GM12801 (cell line): Measurements from ENCODE around the gene PPM1D.

Experiments
- TF ChIP-seq, protein P1 (sequence below): IDR thresholded peaks from one replicate; pipeline ENCODE4 v1.5.1; 2011; ENCODE audit warnings: control low read depth; ENCODE audit not compliant: insufficient read length; ENCODE audit errors: extremely low read depth

Gene PPM1D

GRCh38 chr17:60631119-60631518 lies 31.1 kb downstream of the PPM1D start:
- TF ChIP-seq, protein P1, sequence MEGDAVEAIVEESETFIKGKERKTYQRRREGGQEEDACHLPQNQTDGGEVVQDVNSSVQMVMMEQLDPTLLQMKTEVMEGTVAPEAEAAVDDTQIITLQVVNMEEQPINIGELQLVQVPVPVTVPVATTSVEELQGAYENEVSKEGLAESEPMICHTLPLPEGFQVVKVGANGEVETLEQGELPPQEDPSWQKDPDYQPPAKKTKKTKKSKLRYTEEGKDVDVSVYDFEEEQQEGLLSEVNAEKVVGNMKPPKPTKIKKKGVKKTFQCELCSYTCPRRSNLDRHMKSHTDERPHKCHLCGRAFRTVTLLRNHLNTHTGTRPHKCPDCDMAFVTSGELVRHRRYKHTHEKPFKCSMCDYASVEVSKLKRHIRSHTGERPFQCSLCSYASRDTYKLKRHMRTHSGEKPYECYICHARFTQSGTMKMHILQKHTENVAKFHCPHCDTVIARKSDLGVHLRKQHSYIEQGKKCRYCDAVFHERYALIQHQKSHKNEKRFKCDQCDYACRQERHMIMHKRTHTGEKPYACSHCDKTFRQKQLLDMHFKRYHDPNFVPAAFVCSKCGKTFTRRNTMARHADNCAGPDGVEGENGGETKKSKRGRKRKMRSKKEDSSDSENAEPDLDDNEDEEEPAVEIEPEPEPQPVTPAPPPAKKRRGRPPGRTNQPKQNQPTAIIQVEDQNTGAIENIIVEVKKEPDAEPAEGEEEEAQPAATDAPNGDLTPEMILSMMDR: no peak

- TF ChIP-seq, protein P1: no peak
Observed at GRCh38 chr17:60637683-60638082, 37.7 kb downstream of the PPM1D start.

- TF ChIP-seq, protein P1: no peak
Observed at GRCh38 chr17:60639019-60639330, 39.0 kb downstream of the PPM1D start.

DNA sequence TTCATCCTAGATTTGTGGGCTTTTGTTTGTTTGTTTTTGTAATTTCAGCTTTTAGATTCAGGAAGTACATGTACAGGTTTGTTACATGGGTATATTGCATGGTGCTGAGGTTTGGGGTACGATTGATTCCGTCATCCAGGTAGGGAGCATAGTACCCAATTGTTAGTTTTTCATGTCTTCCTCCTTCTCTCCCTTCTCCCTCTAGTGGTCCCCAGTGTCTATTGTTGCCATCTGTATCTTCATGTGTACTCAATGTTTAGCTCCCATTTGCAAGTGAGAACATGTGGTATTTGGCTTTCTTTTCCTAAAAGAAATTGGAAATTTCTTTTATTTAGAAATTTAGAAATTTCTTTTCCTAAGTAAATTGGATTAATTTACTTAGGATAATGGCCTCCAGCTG lies 40.5 kb downstream of the PPM1D start:
- TF ChIP-seq, protein P1: no peak

GRCh38 chr17:60641126-60641525 lies 41.1 kb downstream of the PPM1D start:
- TF ChIP-seq, protein P1: no peak

- TF ChIP-seq, protein P1: no peak
Observed at GRCh38 chr17:60641810-60642220, 41.8 kb downstream of the PPM1D start.

DNA sequence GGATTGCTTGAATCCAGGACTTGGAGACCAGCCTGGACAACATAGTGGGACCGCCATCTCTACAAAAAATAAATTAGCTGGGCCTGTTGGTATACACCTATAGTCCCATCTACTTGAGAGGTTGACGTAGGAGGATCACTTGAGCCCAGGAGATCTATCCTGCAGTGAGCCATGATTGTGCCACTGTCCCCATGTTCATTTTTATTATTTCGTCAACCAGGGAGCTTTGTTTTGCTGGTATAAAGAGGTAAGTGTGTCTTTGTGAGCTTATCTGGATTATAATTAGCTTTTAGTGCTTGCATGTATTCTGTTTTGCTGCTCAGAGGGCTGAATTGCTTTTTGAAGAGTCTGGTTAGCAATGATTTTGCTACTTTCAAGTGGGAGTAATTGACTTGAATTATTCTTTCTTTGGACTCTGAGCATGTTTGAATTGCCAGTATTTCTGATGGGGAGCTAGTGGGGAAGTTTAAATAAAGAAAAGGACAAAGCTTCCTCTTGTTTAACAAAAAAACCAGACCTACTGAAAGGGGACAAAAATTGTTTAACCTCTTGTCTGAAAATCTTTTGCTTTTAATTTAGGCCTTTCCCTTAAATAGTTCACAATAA lies 46.0 kb downstream of the PPM1D start:
- TF ChIP-seq, protein P1: no peak

GRCh38 chr17:60646701-60647100 lies 46.7 kb downstream of the PPM1D start:
- TF ChIP-seq, protein P1: no peak
